Nucleus accumbens (tissue), 56 donors: ENCODE data around the gene GDI2.

Experiments
- DNase-seq, 56 donors: peaks; one replicate each; lab custom pipeline; 2025; lab: John Stamatoyannopoulos, UW

GDI2 gene

DNA sequence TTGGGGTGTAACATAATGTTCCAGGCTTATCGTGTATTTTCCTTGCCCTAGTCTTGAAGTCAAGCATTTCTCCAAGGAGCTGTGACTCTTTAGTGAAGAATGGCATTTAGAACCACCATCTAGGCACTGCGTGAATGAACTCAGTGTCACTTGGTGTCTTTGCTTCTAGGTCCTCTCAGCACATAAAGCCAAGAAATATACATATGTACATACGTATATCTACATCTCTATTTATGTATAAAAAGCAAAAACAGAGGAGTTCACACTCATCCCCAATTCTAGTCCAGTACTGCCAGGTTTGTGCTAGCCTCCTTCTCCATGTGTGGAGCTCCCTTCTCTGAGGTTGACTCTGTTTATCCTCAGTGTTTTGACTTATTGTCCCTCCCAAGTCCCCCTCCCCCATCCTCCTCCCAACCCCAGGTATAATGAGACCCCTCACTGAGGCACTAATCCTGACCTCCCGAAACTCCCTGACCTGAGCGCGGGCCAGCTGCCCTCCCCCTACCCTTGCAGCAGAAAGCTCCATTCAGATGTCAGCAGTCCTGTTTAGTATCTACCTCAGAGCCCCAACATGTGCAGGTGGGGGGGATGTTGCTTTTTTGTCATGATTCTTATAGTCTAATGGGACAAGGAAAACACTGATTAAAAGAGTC lies 61.5 kb downstream of the GDI2 start:
- DNase-seq: no peak

DNA sequence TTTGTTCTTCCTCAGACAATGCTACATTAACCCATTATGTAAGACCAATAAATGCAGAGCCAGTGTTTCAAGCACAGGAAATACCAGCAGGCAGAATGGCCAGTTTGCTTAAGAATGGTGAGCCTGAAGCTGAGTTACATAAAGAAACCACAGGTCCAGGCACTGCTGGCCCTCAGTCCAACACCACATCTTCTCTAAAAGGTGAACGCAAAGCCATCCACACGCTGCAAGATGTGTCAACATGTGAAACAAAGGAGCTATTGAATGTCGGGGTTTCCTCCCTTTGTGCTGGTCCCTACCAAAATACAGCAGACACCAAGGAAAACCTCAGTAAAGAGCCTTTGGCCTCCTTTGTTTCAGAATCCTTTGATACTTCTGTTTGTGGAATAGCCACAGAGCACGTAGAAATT lies 64.8 kb downstream of the GDI2 start:
- DNase-seq: no peak

DNA sequence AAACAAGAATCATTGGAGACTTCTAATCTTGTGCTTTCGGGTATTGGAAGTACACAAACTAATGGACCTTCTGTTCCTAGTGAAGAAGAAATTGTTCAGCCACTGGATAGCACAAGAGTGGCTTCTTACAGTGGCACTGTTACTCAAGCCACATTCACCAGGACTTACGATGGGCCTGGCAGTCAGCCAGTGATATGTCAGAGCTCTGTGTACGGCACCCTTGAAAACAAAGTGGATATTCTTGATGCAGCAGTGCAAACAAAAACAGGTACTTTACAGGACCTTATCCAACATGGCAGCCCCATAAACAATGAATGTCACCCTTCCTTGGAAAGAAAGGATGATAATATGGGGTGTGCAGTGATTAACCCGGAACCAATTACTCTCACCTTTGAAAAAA lies 67.0 kb downstream of the GDI2 start:
- DNase-seq: peak in 1 of 56 donors; percentile 14

DNA sequence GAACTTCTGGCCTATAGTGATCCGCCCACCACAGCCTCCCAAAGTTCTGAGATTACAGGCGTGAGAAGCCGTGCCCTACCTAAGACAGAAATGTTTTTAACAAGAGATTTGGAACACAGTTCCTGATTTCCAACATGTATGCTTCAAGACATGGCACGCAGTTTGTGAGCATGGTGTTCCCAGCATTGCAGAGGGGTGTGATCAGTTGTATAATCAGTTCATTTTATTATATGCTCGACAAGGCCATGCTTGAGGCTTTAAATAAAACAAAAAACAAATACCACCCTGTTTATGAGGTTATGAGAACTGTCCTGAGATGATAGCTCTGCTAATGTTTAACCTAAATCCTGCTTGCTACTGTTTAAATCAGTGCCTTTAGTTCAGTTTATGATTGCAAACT lies 68.4 kb downstream of the GDI2 start:
- no peak for DNase-seq

DNA sequence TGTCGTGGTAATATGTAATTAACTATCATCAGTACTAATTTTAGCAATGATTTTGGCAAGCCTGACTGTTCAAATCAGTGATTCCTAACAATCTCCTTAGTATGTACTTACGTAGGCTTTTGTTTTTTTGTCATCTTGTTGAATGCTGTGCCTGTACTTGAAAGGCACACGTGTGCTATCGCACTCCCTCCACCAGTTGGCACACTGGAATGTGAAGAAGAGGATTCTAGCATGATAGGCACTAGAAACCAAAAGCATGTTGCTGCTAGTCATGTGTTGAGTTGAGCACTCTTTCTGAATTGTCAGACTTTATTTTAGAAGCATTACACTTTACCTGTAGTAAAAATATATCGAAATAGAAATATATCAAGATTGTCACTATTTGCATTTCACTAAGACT lies 69.5 kb downstream of the GDI2 start:
- no peak for DNase-seq

DNA sequence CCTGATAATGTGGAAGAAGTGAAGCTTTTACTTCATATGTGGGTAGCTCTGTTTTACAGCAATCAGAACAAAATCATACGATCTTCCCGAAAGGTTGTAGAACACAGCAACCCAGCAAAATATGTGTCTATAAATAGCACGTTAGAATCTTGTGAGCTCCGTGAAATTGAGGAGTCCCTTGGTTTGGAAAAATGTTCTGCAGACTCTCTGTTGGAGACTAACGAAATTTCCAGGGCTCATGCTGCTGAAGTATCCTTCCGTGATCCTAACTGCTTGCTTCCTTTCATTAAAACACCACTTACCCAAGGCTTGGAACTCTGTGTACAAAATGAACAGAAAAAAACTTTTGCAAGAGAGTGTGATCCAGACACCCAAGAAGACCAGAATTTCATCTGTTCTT lies 71.1 kb downstream of the GDI2 start:
- DNase-seq: no peak

DNA sequence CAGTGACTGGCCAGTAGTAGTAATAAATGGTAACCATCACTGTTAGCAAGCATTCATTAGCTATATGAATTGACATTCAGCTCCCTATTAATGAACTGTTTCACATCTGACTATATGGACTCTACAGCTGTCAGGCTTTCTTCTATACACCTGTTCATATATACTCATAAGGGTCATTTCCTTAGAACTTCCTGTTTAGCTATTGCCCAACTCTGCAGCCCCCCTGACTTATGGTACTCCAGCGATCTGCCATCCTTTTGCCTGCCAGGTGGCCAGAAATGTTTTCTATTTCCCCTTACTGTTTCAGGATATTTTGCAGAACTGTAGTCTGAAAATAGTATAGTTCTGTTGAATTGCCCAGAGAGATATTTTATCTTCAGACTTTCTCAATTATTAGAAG lies 72.0 kb downstream of the GDI2 start:
- no peak for DNase-seq

DNA sequence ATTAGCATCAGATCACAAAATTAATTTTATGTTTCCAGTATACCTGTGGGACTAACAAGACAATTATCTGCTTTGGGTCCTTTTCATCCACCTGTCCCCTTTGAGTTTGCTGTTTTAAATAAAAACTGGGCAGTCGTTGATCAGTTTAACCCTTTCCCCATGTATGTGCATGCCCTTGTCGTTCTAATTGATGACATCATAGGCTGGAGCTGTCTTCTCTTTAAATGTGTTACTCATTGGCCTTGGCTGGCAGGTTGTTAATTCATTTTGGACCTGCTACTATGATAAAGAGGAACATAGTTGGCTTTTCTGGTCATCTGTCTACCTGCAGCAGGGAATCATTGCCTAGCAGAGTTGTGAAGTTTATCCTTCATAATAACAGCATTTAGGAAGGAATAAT lies 74.8 kb downstream of the GDI2 start:
- no peak for DNase-seq

DNA sequence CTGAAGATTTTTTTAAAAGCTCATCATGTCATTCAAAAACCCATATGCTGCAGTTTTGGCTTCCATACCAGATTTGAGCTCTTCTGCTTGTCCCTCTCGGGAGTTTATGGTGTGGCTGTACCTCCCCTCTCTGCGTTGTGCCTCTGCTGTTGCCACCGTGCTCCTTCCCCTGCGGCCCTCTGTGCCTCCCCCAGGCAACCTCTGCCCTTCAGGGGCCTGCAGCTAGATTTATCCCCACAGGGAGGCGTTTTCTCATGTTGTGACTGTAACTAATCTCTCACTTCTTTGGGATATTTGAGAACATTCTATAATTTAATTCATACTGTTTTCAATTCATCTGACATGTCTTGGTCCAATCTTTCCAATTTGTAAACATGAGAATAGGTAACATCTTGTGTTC lies 75.9 kb downstream of the GDI2 start:
- DNase-seq: no peak

DNA sequence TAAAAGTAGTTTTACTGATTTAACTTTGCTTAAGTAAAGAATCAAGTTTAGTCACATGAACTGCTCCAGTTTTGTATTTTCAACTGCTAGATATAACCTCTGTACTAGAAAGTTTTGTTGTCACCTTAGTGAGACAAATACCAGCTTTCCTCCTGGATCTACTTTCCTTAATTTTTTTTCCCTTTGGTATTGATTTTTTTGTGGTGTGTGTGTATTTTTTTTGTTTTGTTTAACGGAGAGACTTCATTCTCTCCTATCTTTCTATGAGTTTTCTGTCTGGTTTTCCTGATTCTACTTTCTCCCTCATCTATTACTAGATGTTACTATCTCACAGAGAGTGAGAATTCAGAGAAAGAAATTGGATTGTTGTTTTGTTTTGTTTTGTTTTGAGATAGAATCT lies 76.6 kb downstream of the GDI2 start:
- no peak for DNase-seq

DNA sequence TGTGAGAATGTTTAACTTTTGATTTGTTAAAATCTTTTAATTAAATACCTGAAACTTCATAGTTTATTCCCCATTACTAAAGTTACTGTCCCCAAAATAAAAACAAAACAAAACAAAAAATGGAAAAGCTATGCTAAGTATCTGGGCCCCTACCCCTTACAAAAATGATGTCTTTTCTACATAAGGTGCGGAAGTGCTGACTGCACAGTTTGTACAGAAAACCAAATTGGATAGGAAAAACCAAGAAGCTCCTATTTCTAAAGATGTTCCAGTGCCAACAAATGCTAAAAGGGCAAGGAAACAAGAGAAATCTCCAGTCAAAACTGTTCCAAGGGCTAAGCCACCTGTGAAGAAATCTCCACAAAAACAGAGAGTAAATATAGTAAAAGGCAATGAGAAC lies 78.1 kb downstream of the GDI2 start:
- DNase-seq: no peak

DNA sequence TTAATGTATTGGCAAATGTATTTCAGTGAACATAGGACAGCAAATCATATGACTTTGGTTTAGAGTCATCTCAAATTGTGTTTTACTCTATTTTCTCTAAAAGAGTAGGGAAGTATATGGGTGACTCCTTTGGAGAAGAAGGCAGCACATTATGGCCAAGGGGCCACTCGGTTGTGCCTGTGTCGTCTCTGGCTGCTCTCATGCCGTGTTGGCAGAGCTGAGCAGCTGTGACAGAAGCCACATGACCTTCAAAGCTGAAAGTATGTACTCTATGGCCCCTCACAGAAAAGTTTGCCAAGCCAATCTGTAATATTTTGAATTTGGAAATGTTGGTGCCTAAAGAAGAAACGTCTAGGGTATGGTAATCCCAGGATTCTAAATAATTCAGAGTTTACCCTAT lies 81.1 kb downstream of the GDI2 start:
- peak in 1 of 56 donors; percentile 2 for DNase-seq

DNA sequence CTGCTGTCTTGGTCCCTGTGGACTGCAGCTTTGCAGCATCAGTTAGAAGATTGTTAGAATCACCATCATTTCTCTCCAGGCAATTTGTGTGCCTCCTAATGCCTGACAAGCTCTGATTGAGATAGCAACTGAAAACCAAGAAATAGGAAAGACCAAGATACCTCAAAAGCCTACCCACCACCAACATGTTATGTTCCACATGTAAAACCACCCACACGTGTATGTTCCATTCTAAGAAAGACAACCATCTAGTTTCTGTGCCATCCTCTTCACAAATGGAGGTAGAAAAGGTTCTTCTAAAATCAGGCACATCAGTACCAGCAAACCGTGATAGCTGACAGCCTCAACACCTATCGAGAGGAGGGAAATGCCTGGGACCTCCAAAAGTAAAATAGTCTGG lies 81.7 kb downstream of the GDI2 start:
- no peak for DNase-seq

DNA sequence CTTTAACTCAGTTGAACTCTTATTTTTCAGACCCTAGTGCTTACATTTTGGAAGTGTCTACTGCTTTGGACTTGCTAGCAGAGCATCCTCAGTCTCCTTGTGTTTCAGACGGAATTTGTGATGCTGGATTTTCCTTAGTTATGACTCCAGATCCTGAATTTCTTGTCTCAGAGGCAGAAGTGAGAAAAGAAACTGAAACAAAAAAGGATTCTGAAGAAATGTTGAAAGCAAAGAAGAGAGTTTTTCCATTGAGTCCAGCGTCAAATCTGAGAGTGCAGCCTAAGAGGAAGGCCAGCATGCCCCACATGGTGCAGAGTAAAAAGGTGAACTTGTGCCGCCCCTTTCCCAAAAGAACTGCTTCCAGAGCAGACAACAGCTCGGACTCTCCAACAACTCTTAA lies 82.5 kb downstream of the GDI2 start:
- DNase-seq: no peak

DNA sequence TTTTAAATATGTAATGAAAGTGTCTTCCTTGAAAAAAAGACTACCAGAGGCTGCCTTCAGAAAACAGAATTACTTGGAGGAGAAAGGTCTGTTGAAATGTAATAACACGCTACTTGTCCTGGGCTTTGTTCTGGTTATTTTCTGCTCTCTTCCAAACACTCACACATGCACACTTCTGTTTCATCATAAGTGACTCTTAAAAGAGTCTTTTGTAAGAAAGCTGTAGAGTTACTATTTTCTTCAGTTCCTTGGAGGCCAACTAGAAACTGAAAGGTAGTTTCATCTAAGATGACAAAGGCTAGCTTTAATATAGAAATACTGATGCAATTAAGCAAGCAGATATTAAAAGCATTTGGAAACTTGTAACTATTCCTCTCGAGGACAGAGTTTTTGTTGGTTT lies 89.5 kb downstream of the GDI2 start:
- no peak for DNase-seq

DNA sequence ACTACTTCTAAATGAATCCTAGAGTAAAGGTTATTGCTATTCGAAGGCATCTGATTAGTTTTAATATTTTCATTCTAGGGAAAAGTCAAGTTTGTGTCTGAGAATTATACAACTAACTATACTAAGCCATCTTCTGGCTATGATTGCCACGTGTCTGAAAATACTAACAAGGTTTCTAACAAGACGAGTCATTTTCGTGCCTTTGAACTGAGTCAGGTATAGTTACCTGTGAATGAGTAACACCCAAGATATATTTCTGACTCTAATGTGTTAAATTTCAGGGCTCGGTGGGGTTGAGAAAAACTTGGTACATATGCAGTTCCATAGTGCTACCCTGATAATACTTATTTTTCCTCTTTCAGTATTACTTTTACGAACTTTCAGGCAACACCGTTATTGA lies 93.1 kb downstream of the GDI2 start:
- no peak for DNase-seq

DNA sequence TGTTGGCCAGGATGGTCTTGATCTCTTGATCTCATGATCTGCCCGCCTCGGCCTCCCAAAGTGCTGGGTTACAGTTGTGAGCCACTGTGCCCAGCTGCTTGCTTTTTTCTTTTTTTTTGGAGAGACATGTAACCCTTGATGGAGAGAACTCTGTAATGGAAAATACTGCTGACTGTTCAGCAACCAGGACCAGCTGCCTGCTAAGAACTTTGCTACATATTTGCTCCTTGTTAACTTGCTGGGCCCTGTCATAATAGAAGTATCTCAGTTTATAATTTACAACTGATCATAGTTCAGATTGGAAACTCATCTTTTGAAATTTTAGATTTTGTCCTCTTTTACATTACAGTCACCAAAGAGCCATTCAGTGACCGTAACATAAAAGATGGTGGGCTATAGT lies 93.7 kb downstream of the GDI2 start:
- no peak for DNase-seq
